WTC11 (cell line): ENCODE data around the gene GNAS.

Source experiments
- CREB1 ChIP-seq: sonication (generic); formaldehyde crosslinking; IDR thresholded peaks from 2 replicates; pipeline ENCODE4 v1.8.0; 2023; ENCODE audit warnings: mild to moderate bottlenecking, missing genetic modification reagents
- IRF2 ChIP-seq: sonication (generic); formaldehyde crosslinking; IDR thresholded peaks from 2 replicates; pipeline ENCODE4 v1.8.0; 2022; ENCODE audit warnings: low read depth, missing genetic modification reagents, borderline replicate concordance
- JUN ChIP-seq: sonication (generic); formaldehyde crosslinking; IDR thresholded peaks from 2 replicates; pipeline ENCODE4 v1.8.0; 2023; ENCODE audit warnings: mild to moderate bottlenecking, missing genetic modification reagents
- KAT7 ChIP-seq: sonication (generic); formaldehyde crosslinking; IDR thresholded peaks from 2 replicates; pipeline ENCODE4 v1.8.1; 2023; ENCODE audit warnings: missing genetic modification reagents, mild to moderate bottlenecking, borderline replicate concordance
- NFE2L1 ChIP-seq: sonication (generic); formaldehyde crosslinking; IDR thresholded peaks from 2 replicates; pipeline ENCODE4 v1.8.1; 2023; ENCODE audit warnings: missing genetic modification reagents
- TCF7 ChIP-seq: sonication (generic); formaldehyde crosslinking; IDR thresholded peaks from 2 replicates; pipeline ENCODE4 v1.8.0; 2022; ENCODE audit warnings: mild to moderate bottlenecking, low read depth, missing genetic modification reagents, moderate library complexity
- TF ChIP-seq, protein P1 (sequence below): fragments of 200-600 bp; IDR thresholded peaks from 2 replicates; pipeline ENCODE4 v1.8.0; 2022; ENCODE audit warnings: antibody characterized with exemption
- TF ChIP-seq, protein P2 (sequence below): sonication (generic); formaldehyde crosslinking; conservative IDR thresholded peaks from 2 replicates; pipeline ENCODE4 v1.8.1; 2023; ENCODE audit warnings: mild to moderate bottlenecking, low read depth, missing genetic modification reagents, moderate library complexity

DNA sequence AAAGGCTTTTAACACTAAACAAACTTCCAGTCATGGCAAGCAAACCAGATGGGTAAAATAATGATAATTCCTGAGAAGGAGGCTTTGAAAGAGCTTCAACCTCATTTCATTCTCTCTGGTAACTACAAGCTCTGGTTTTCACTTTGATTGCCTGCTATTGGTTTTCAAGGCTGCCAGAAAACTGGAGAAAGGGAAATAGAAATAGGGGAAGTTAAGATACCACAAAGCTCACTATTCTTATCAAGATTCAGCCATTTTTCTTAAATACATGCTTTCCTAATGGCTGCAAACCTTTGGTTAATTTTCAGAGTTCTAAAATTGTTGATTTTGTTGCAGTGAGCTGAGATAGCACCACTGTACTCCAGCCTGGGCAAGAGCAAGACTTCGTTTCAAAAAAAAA lies 86.0 kb downstream of the GNAS start:
- TF ChIP-seq, protein P1, sequence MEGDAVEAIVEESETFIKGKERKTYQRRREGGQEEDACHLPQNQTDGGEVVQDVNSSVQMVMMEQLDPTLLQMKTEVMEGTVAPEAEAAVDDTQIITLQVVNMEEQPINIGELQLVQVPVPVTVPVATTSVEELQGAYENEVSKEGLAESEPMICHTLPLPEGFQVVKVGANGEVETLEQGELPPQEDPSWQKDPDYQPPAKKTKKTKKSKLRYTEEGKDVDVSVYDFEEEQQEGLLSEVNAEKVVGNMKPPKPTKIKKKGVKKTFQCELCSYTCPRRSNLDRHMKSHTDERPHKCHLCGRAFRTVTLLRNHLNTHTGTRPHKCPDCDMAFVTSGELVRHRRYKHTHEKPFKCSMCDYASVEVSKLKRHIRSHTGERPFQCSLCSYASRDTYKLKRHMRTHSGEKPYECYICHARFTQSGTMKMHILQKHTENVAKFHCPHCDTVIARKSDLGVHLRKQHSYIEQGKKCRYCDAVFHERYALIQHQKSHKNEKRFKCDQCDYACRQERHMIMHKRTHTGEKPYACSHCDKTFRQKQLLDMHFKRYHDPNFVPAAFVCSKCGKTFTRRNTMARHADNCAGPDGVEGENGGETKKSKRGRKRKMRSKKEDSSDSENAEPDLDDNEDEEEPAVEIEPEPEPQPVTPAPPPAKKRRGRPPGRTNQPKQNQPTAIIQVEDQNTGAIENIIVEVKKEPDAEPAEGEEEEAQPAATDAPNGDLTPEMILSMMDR: no peak
- TF ChIP-seq IRF2 (CRISPR knock-in tag) (no peak), KAT7 (CRISPR knock-in tag) (no peak), JUN (CRISPR knock-in tag) (no peak), NFE2L1 (CRISPR knock-in tag) (no peak), CREB1 (CRISPR knock-in tag) (no peak), TCF7 (no peak)
- TF ChIP-seq, protein P2, sequence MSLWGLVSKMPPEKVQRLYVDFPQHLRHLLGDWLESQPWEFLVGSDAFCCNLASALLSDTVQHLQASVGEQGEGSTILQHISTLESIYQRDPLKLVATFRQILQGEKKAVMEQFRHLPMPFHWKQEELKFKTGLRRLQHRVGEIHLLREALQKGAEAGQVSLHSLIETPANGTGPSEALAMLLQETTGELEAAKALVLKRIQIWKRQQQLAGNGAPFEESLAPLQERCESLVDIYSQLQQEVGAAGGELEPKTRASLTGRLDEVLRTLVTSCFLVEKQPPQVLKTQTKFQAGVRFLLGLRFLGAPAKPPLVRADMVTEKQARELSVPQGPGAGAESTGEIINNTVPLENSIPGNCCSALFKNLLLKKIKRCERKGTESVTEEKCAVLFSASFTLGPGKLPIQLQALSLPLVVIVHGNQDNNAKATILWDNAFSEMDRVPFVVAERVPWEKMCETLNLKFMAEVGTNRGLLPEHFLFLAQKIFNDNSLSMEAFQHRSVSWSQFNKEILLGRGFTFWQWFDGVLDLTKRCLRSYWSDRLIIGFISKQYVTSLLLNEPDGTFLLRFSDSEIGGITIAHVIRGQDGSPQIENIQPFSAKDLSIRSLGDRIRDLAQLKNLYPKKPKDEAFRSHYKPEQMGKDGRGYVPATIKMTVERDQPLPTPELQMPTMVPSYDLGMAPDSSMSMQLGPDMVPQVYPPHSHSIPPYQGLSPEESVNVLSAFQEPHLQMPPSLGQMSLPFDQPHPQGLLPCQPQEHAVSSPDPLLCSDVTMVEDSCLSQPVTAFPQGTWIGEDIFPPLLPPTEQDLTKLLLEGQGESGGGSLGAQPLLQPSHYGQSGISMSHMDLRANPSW (CRISPR knock-in tag): no peak
